Right ventricle myocardium inferior (tissue), 1 donor: ENCODE results near the gene HOXD11. TPM values are rescaled to one million over a fixed set of nuclear protein-coding genes. Genes with fewer than 3 reads are reported as not detected.

Experiments used
- ATAC-seq: fragments of 200-7000 bp; cut with Tn5 transposase; one replicate; pipeline ENCODE4 v1.9.1; 2020; ENCODE audit warnings: mild to moderate bottlenecking, moderate library complexity
- DNase-seq: peaks from one replicate; pipeline ENCODE4 v3.0.0; 2021; ENCODE audit errors: missing footprints
- intact Hi-C: fragments of 100-400 bp; cut with DNase I; formaldehyde crosslinking; loops from one replicate; pipeline ENCODE4 v1.11.0; 2022
- total RNA-seq: library from RNA; stranded (reverse); fragmentation: NEBNext Ultra II Directional; extraction: Animal tissue kit (Norgen Biotek cat#: 25700); gene quantifications from one replicate; pipeline ENCODE4 v1.2.1, GENCODE V29; 2021
- donor health status: DM: no; HTN: yes; CAD: no; lungs with severe emphysema.

The HOXD11 gene
- total RNA-seq, 1 donor from 2014 or later = not detected

- intact Hi-C loops = no loop called here
- DNase-seq = no peak
These were observed 5.8 kb upstream of the HOXD11 start for GRCh38 chr2:176101216-176101830.

GRCh38 chr2:176101842-176102241, 5.2 kb upstream of the HOXD11 start:
- ATAC-seq = no peak
- no peak for DNase-seq
- intact Hi-C loops = no loop called here

More at GRCh38 chr2:176101216-176101830, 5.8 kb upstream of the HOXD11 start:
- no peak for ATAC-seq

DNA sequence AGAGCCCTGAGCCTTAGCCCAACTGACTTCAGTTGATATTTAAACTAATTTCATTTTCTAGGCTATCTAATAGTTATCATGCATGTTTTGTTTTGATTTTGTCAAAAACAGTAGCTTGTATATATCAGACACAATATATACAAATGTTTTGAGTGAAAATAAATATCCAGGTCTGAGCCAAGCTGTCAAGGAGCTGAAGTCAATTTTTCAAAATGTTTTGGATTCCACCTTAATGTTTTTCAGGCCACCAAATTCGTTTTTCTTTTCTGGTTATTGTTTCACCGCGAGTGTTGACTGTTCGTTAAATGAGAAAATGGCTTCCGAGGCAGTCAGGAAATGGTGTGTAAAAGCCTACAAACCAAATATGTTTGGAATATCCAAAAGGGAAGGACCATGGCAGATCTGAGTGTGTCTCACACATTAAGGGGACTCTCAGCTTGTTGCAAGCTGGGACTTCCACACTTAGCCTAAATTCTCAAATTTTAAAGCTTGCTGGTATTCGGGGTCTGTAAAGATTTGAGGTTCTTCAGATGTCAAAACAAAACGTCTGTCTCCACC, 4.7 kb upstream of the HOXD11 start:
- ATAC-seq = no peak
- no peak for DNase-seq
- intact Hi-C loops = no loop called here

GRCh38 chr2:176103194-176103593, 3.9 kb upstream of the HOXD11 start:
- intact Hi-C loops = no loop called here
- DNase-seq = no peak
- no peak for ATAC-seq

GRCh38 chr2:176103742-176104315, 3.3 kb upstream of the HOXD11 start:
- DNase-seq (no peak), ATAC-seq (no peak)
- intact Hi-C loops = no loop called here

- no peak for ATAC-seq
- intact Hi-C loops = no loop called here
These were observed 2.6 kb upstream of the HOXD11 start for GRCh38 chr2:176104316-176105077.

GRCh38 chr2:176105078-176105729, 1.9 kb upstream of the HOXD11 start:
- no peak for ATAC-seq
- intact Hi-C loops = no loop called here
- DNase-seq = no peak

More at GRCh38 chr2:176104316-176105077, 2.6 kb upstream of the HOXD11 start:
- DNase-seq = no peak

DNA sequence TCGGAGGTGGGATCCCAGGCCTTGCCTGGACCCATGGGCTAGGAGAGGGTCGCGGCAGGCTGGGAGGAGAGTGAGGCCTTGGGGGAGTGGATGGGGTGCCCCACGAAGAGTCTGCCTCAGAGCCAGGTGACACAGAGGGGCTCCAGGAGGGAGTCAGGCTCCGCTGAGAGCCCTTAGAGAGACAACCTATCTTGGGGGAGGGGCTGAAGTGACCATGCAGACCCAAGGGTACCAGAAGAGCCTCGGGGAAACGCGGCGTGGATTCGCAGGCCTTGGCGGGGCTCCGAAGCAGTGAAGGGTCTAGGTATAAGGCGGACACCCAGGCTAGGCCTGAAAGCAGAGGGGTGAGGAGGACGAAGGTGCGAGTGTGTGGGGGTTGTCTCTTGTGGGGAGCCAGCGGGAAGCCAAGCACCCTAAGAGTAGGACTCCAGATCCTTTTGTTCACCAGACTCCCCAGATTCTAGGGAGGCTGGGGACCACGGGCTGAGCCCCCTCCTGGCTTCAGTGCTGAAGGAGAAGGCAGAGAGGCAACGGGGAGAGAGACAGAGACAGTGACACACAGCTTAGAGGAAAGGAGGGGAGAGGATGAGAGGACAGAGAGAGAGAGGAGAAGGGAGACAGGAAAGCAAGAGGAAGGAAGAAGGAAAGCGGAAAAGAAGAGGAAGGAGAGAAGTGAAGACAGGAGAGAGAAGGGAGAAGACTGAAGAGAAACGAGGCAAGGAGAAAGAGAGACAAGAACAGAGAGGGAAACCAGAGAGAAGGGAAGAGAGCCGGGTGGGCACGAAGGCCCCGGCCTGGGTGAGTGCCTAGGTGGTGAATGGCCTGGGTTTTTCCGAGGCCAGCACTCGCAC, 1.1 kb upstream of the HOXD11 start:
- DNase-seq (no peak), ATAC-seq (no peak)
- intact Hi-C loops = no loop called here

- DNase-seq = no peak
- intact Hi-C loops = no loop called here
- ATAC-seq = no peak
These were observed 676 bp downstream of the HOXD11 start for GRCh38 chr2:176107731-176108181.

GRCh38 chr2:176109192-176109901, 2.3 kb downstream of the HOXD11 start:
- ATAC-seq (no peak), DNase-seq (no peak)
- intact Hi-C loops = no loop called here

- intact Hi-C loops = no loop called here
- no peak for ATAC-seq
- no peak for DNase-seq
These were observed 2.9 kb downstream of the HOXD11 start for GRCh38 chr2:176109946-176110345.

DNA sequence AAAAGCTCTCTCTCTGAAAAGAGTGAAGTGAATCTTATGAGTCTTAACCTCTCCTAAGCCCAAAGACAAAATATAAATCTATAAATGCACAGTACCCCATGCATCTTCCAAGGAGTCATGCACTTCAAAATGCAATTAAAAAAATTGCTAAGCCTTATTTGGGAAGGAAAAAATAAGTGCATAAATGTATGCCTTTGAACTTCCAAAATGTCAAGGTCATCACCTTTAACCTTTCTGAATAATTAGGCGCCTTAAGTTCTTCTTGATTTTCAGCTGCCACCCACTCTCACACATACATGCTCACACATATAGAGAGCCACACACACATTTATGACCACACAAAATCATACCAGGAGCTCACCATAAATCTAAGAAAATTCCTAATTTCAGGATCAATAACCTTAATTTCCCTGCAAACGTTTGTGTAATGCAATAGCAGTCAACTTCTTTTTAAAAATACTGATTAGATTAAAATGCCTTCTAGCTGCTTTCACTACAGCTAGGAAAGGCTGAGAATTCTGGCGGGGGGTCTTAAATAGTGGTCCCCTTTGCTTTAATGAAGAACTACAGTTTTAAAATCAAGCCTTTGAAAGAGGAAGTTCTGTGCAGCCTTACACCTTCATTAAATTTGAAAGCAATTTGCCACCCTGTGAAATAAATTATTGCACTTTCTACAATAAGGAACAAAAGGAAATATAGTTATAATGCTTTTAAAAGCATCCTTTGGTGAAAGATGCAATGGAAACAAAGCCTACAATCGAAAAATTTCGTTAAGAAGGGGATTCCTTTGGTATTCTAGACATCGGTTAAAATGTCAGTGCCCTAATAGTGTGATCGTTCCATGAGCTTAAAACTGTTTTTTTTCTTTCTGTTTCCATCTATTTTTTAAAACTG, 3.6 kb downstream of the HOXD11 start:
- ATAC-seq (no peak), DNase-seq (no peak)
- intact Hi-C loops = no loop called here

- DNase-seq (no peak), ATAC-seq (no peak)
These were observed 4.2 kb downstream of the HOXD11 start for GRCh38 chr2:176111309-176111663.

GRCh38 chr2:176111846-176112374, 4.8 kb downstream of the HOXD11 start:
- ATAC-seq (no peak), DNase-seq (no peak)
- intact Hi-C loops = no loop called here

More at GRCh38 chr2:176111309-176111663, 4.2 kb downstream of the HOXD11 start:
- intact Hi-C loops = no loop called here

- intact Hi-C loops = no loop called here
- ATAC-seq (no peak), DNase-seq (no peak)
These were observed 5.6 kb downstream of the HOXD11 start for GRCh38 chr2:176112375-176113302.
